HG03558 (cell line): ENCODE data around the gene HHAT.

Experiments
- ATAC-seq: cut with Tn5 transposase; IDR thresholded peaks from one replicate; pipeline ENCODE4 v1.9.1; 2021; ENCODE audit warnings: moderate number of reproducible peaks; ENCODE audit not compliant: unreplicated experiment; ENCODE audit errors: extremely low read depth

The HHAT gene

DNA sequence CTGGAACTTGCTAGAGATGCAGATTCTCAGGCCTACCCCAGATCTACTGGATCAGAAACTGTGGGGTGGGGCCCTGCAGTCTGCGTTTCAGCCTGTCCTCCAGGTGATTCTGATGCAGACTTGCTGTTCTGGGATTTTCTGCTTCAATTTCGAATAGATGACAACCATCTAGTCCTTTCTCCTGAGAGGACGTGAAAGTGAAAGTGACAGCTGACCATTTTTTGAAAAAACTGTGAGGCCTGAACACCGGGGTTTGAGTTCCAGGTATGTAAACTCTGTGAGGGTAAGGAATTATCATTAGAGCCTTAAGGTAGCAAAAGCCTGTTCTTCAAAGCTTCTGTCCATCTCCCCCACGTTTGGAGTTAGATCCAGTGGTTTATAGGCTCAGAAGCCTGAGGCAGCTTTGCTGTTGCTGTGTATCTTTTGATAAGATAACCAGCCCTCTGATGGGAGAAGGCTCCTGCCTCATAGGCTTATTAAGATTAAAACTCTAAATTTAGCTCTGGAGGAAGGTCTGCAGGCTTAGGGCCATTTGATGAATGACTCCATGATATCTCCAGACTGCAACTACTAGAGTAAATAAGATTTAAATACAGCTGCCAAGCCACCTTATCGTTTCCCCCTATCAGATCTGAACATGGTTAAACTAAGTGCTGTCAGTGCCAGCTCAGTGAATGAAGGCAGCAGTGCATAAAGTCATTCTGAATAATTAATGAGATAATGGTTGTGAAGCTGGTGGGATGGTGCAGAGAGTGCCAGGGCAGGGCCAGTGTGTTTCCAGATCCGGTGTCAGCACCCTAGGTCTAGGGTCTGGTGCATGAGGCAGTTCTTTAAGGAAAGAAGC, 335.2 kb downstream of the HHAT start:
- ATAC-seq = no peak

GRCh38 chr1:210669951-210670350, 341.2 kb downstream of the HHAT start:
- no peak for ATAC-seq

GRCh38 chr1:210674151-210674550, 345.4 kb downstream of the HHAT start:
- no peak for ATAC-seq

- no peak for ATAC-seq
These were observed 347.8 kb downstream of the HHAT start for GRCh38 chr1:210676539-210676938.

DNA sequence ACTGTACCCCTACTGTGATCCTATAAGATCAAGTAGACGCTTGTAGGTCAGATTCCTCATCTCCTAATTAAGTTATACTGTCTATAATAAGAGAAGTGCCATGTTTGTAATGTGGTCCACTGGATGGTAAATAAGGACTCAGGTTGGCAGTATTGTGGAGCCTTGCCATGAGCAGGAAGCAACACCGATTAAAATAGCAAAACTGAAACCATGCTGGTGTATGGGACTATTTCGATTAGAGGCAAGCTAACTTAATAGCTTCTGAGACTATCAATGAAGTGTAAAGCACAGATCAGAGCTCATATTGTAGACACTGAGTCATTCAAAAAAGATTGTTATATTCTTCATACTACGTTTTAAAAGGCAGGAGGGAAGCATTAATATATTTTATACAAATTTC, 348.8 kb downstream of the HHAT start:
- no peak for ATAC-seq

DNA sequence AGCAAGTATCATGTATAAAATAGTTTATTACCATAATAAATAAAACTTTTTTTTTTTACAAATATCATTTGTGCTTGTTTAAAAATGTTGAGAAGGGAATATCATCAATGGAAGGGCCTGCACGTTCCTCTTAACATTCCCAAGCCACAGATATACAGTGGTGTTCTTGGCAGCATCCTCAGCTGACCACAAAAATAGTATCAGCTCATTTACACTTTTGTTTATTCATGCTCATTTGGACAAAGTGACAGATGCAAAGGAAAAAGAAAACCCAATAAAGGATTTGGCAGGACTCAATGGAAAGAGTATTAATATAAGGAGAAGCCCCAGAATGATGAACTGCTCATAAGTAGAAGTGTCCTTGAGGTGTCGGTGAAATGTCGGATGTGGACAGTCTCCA, 349.6 kb downstream of the HHAT start:
- ATAC-seq = no peak

DNA sequence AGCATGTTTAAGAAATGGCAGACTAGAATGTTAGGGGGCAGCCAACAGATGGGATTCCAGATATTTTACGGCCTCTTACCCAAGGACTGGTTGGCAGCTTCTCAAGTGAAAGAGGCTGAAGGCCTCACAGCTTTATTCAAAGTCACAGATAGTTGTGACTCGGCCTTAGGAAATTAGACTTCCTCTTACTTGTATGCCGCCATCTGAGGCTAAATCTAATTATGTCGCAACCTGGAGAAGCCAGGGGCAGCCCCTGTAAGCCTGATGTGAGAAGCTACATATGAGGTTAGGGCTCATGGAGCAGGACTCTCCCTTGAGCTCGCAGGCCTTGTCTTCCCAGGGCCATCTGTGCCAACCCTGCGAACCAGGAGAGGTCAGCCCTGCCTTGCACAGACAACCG, 352.5 kb downstream of the HHAT start:
- no peak for ATAC-seq

- ATAC-seq = no peak
These were observed 354.8 kb downstream of the HHAT start for GRCh38 chr1:210683403-210684047.

DNA sequence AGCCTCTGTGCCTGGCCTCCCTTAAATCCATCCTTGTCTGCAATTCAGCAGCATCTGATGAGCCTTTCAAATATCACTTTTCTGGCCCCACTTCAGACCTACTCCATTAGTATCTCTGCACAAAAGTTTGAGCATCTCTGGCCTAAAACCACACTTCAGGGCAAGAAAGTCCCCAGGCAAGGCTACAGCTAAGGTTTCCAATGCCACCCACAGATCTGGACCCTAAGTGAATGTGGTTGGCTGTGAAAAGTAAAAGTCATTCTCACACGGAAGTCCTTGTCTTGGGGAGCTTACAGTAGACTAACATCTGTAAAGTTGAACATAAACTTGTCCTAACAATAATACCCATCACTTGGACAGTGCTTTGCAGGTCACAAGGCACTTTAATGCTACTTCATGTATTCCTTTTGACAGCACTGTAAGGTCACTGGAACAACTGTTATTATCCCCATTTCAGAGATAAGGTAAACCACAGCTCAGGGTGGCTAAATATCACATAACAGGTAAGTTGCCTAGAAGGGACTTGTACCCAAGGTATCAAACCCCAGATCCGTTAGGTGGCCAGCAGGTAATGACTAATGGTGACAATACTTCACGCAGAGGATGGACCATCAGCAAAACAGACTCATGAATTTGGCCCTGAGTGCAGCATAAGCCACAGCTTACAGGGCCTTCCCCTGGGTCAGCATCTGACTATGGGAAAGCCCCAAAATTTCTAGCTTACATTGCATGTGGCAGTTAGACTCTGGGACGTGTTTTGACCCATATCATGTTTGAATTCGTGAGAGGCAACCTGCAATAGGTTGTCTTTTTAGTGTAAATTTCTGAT, 356.0 kb downstream of the HHAT start:
- peak; percentile 92 for ATAC-seq

DNA sequence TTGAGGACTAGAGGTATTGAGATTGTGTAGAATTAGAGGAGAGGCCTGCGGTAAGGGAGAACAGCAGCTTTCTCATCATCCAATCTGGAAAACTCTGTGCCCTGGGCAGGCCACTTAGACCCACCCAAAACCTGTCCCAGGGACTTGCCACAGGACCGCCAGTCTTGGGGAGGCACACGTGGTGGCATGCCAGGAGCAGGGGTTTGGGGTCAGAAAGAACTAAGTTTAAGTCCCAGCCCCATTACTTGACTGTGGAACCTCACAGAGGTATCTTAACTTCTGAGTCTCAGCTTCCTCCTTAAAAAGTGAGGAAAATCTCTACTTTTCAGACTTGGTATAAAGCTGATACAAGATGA, 356.6 kb downstream of the HHAT start:
- no peak for ATAC-seq

DNA sequence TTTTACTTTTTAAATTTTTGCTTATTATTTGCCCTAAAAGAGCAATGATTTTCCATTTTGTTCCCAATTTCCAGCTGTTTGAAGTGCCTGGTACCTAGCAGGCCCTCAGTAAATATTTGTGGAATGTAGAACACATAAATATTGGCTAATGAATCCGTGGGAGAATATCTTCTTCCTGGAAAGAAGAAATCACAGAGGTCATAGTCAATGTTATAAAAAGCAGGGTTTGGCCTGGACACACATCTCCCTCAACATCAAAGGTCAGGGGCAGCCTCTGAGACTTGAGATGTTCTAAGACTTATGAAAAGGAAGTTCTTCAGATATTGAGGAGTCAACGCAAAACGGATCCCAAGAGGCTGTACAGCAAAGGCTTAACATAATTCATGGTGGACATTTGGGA, 358.1 kb downstream of the HHAT start:
- no peak for ATAC-seq

- no peak for ATAC-seq
These were observed 359.0 kb downstream of the HHAT start for GRCh38 chr1:210687582-210688279.

GRCh38 chr1:210688512-210689234, 360.0 kb downstream of the HHAT start:
- ATAC-seq = no peak

DNA sequence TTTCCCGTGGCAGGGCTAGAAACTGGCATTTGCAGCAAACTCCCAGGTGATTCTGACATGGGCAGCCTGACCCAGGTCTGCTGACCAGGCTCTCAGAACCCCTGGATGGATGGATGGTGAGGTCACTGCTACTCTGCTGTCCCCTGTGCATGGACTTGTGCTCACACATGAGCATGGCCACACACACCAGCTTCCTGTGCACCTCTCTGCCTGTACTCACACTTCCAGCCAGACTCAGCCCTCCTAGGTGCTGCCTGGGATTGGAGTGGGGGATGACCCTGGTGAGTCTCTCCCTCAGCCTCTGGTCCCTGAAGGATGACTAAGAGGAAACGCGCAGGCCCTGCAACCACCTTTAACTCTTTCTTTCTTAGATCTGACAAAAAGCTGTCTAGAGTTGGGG, 361.1 kb downstream of the HHAT start:
- ATAC-seq = no peak

- ATAC-seq = no peak
These were observed 361.5 kb downstream of the HHAT start for GRCh38 chr1:210690236-210690635.

DNA sequence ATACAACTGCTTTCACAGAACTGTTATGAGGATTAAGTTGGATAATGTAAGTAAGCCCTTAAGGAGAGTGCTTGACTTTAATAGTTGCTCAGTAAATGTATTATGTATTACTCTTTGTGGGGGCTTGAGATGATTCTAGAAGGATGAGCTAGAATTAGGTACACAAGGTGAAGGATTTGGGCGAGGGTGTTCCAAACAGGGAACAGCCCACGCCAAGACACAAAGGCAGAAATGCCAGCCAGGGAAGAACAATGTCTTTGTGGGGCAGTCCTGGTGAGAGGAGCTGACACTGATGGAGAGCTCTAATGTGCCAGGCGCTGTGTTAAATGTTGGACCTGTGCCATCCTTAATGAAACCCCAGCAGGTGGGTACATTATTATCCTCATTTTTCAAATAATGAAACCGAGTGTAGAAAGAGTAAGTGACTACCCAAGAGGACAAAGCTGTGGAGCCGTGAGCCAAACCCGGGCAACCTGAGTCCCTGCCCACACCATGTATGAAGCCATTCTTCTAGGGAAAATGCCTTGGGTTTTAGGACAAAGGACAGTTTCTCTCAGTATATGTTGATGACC, 362.4 kb downstream of the HHAT start:
- no peak for ATAC-seq

DNA sequence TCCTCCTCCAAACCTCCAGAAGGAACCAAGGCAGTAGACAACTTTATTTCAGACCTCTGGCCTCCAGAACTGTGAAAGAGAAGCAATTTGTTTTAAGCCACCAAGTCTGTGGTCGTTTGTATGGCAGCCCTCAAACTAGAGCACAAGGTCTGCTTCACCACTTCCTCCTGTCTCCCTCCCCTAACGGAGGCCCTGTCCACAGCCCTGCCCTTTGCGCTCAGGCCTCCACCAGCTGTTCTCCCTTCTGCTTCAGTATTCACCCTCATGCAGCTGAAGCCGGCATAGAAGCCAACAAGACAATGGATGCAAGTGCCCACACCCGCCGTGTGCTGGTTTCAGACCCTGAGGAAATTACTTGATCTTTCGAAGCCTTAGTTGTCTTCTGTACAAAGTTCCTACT, 364.1 kb downstream of the HHAT start:
- no peak for ATAC-seq

- ATAC-seq = no peak
These were observed 366.3 kb downstream of the HHAT start for GRCh38 chr1:210695026-210695425.

DNA sequence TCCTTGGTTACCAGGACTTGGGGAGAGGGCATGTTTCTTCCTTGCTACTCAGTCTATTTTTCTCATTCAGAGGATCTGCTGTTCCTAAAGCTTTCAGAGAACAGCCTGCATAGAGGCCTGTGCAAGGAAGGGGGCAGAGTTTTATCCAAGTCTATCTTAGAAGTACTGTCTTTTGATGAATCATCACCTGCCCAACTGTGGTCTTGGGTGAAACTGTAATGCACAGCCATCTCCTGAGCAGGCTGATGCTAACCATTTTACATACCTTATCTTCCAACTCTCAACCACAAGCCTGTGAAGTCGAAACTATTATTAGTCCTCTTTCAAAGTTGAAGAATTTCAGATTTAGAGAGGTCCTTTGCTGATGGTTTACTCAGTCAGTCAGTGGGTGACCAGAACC, 368.0 kb downstream of the HHAT start:
- ATAC-seq = peak; percentile 94

GRCh38 chr1:210697185-210697584, 368.5 kb downstream of the HHAT start:
- no peak for ATAC-seq
